Measurements from ENCODE around the gene LPIN2. TPM values are rescaled to one million over a fixed set of nuclear protein-coding genes. Genes with fewer than 3 reads are reported as not detected.

The LPIN2 gene
- total and polyA plus RNA-seq, 2 experiments from 2014 or later = 29.1 to 62.1 TPM

DNA sequence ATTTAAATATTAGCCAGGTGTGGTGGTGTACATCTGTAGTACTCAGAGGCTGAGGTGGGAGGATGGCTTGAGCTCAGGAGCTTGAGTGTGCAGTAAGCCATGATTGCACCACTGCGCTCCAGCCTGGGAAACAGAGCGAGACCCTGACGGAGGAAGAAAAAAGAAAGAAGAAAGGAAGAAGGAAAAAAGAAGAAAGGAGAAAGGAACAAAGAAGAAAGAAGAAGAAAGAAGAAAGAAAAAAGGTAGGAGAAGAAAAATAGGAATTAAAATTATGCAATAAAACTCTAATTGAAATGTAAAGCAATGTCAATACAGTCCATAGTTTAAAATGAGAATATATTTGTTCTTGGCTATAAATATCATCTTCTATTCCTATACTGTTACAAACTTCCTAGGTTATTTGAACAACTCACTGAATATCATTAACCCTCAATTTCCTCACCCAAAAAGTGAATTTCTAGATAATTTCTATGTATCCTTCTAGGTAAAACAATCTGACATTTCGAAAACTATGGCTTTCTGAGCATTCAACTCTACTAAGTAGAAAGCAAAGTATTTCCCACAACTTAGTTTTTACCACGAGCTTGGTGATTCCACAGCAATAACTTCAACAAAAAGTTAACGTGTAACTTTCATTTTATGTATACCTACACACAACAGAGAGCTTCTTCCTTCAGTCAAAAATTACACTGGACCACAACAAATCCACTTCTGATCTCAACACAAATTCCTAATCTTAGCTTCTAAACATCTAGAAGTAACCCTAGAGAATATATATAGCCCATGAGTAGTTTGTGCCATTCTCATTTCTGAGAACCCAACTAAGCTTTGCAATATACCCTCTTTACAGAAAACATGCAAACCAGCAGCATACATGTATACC lies 19.7 kb downstream of the LPIN2 start:
- Histone ChIP-seq H3K36me3 (replicated peaks; ENCODE audit: insufficient read depth, low read depth) (no peaks in the 10 kb centered on the region), H2AFZ (no peak overlapping the region), H3K9me2 (replicated peaks; ENCODE audit: insufficient read depth) (no peaks in the 10 kb centered on the region), H3K4me1 (ENCODE audit: insufficient read depth) (no peaks in the 10 kb centered on the region), H3K4me3 (no peak overlapping the region), H3K79me2 (peaks cover 97% of the 10 kb centered on the region), H3K4me2 (no peak overlapping the region), H3K27ac (no peak overlapping the region), H3K9me3 (ENCODE audit: low read depth) (no peaks in the 10 kb centered on the region), H3K27me3 (no peaks in the 10 kb centered on the region), H4K20me1 (ENCODE audit: insufficient read depth, poor library complexity, severe bottlenecking) (peaks cover 15% of the 10 kb centered on the region)
- 87% methylated on average over 6 of the region's 6 CpGs for WGBS (ENCODE audit: low lambda C conversion rate, missing lambda C conversion rate)
- TF ChIP-seq, protein P1, sequence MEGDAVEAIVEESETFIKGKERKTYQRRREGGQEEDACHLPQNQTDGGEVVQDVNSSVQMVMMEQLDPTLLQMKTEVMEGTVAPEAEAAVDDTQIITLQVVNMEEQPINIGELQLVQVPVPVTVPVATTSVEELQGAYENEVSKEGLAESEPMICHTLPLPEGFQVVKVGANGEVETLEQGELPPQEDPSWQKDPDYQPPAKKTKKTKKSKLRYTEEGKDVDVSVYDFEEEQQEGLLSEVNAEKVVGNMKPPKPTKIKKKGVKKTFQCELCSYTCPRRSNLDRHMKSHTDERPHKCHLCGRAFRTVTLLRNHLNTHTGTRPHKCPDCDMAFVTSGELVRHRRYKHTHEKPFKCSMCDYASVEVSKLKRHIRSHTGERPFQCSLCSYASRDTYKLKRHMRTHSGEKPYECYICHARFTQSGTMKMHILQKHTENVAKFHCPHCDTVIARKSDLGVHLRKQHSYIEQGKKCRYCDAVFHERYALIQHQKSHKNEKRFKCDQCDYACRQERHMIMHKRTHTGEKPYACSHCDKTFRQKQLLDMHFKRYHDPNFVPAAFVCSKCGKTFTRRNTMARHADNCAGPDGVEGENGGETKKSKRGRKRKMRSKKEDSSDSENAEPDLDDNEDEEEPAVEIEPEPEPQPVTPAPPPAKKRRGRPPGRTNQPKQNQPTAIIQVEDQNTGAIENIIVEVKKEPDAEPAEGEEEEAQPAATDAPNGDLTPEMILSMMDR (IDR thresholded peaks at IDR 0.05; ENCODE audit: poor library complexity) = no peak
- TF ChIP-seq EZH2phosphoT487 (IDR thresholded peaks at IDR 0.05; ENCODE audit: low read depth, severe bottlenecking, unreplicated experiment) (no peak), EZH2 (IDR thresholded peaks at IDR 0.05; ENCODE audit: borderline replicate concordance) (no peak)
- no peak for DNase-seq (ENCODE audit: low spot score)

DNA sequence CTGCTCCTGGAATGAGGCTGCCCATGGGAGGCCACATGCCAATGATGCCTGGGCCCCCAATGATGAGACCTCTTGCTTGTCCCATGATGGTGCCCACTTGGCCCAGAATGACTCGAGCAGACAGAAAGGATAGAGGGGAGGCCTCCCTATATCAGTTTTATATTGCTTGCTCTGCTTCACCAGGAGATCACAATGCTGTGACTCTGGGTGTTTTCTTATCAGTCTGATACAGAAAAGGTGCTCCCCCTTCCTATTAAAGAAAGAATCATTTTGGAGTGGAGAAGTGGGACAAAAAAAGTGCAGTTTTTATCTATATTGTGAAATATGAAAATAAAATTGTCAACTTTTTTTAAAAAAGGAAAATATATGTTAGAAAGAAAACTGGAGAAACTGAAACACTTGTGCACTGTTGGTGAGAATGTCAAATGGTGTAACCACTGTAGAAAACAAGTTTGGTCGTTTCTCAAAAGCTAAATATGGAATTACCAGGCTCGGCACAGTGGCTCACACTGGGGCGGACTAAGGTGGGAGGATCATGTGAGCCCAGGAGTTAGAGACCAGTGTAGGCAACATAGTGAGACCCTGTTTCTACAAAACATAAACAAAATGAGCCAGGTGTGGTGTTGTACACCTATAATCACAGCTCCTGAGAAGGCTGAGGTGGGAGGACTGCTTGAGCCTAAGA lies 21.8 kb downstream of the LPIN2 start:
- Histone ChIP-seq H3K79me2 (peaks cover 94% of the 10 kb centered on the region), H3K9me2 (replicated peaks; ENCODE audit: insufficient read depth) (no peaks in the 10 kb centered on the region), H3K36me3 (replicated peaks; ENCODE audit: insufficient read depth, low read depth) (no peaks in the 10 kb centered on the region), H3K4me1 (ENCODE audit: insufficient read depth) (peaks cover 6% of the 10 kb centered on the region), H3K4me2 (no peak overlapping the region), H3K4me3 (no peak overlapping the region), H3K9me3 (ENCODE audit: low read depth) (no peaks in the 10 kb centered on the region), H2AFZ (no peak overlapping the region), H3K27me3 (no peaks in the 10 kb centered on the region), H3K27ac (no peak overlapping the region), H4K20me1 (ENCODE audit: insufficient read depth, poor library complexity, severe bottlenecking) (peaks cover 10% of the 10 kb centered on the region)
- TF ChIP-seq EZH2 (IDR thresholded peaks at IDR 0.05; ENCODE audit: borderline replicate concordance) = no peak
- no peak for TF ChIP-seq EZH2phosphoT487 (IDR thresholded peaks at IDR 0.05; ENCODE audit: low read depth, severe bottlenecking, unreplicated experiment)
- TF ChIP-seq, protein P1 (IDR thresholded peaks at IDR 0.05; ENCODE audit: poor library complexity) = no peak
- WGBS (ENCODE audit: low lambda C conversion rate, missing lambda C conversion rate) = 73% methylated on average over 4 of the region's 4 CpGs
- DNase-seq (ENCODE audit: low spot score) = no peak

DNA sequence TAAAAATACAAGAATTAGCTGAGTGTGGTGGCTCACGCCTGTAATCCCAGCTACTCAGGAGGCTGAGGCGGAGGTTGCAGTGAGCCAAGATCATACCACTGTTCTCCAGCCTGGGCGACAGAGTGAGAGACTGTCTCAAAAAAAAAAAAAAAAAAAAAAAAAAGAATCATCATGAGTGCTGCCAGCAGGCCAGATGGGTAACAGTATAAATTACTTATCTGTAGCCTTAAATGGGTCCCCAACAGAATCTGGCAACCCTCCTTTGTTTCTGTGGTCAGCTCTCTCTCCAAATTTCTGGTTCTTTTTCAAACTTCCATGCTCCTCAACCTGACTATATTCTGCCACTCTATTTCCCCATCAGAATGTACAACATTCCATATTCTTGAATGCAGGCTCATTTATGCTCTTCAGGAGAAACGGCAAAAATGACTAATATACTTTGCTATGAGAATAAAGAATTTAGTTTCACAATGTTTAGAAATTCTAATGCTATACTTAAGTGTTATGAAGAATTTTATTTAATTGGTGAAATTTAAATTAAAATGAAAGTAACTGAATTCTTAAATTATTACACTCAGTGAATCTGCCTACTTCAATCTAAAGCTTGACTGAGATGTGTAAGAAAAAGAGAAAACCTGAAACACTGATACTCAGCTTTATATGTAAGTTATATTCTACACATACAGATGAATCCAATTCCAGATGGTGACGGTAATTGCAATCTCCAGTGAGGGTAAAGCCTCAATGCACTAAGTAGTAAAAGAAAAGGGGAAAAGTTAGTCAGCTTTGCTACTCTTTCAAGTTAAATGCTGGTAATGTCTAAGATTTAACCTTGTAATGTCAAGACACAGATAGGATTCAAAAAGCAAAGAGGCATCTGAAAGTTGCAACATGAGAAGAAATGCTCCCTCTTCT lies 24.8 kb downstream of the LPIN2 start:
- TF ChIP-seq, protein P1 (IDR thresholded peaks at IDR 0.05; ENCODE audit: poor library complexity) = no peak
- Histone ChIP-seq H3K4me1 (ENCODE audit: insufficient read depth) (peaks cover 30% of the 10 kb centered on the region), H3K4me3 (no peak overlapping the region), H2AFZ (no peak overlapping the region), H3K4me2 (no peak overlapping the region), H3K36me3 (replicated peaks; ENCODE audit: insufficient read depth, low read depth) (no peaks in the 10 kb centered on the region), H3K9me2 (replicated peaks; ENCODE audit: insufficient read depth) (no peaks in the 10 kb centered on the region), H3K9me3 (ENCODE audit: low read depth) (no peaks in the 10 kb centered on the region), H3K27ac (peak overlapping the region; percentile 4), H3K79me2 (peaks cover 86% of the 10 kb centered on the region), H3K27me3 (no peaks in the 10 kb centered on the region), H4K20me1 (ENCODE audit: insufficient read depth, poor library complexity, severe bottlenecking) (peaks cover 3% of the 10 kb centered on the region)
- no peak for DNase-seq (ENCODE audit: low spot score)
- WGBS (ENCODE audit: low lambda C conversion rate, missing lambda C conversion rate) = 89% methylated on average over 5 of the region's 5 CpGs
